Measurements from ENCODE around the gene ANO2. TPM values are rescaled to one million over a fixed set of nuclear protein-coding genes. Genes with fewer than 3 reads are reported as not detected.

The ANO2 gene
- total RNA-seq, 2 donors from 2014 or later, result 6.7 to 18.5 TPM

GRCh38 chr12:5916785-5917290 lies 28.2 kb downstream of the ANO2 start:
- no peak overlapping the region for H3K4me3 ChIP-seq
- no peaks in the 10 kb centered on the region for H3K36me3 ChIP-seq
- H3K27me3 ChIP-seq (replicated peaks; ENCODE audit: insufficient read depth), result no peaks in the 10 kb centered on the region
- no peak overlapping the region for H3K27ac ChIP-seq
- H3K4me1 ChIP-seq (ENCODE audit: control insufficient read depth in 1 of 2, low read depth in 2 of 2), result no peaks in the 10 kb centered on the region
- no peak for DNase-seq (ENCODE audit: low spot score)
- no peak for ATAC-seq (ENCODE audit: insufficient number of reproducible peaks, low FRiP score, low read depth)
- no peak for TF ChIP-seq CTCF (IDR thresholded peaks at IDR 0.05)
- H3K9me3 ChIP-seq, result no peaks in the 10 kb centered on the region

GRCh38 chr12:5915511-5915910 lies 29.5 kb downstream of the ANO2 start:
- Histone ChIP-seq H3K9me3 (no peaks in the 10 kb centered on the region), H3K4me3 (no peak overlapping the region), H3K4me1 (ENCODE audit: control insufficient read depth in 1 of 2, low read depth in 2 of 2) (no peaks in the 10 kb centered on the region), H3K27me3 (replicated peaks; ENCODE audit: insufficient read depth) (no peaks in the 10 kb centered on the region), H3K36me3 (no peaks in the 10 kb centered on the region), H3K27ac (no peak overlapping the region)
- DNase-seq (ENCODE audit: low spot score) (no peak), ATAC-seq (ENCODE audit: insufficient number of reproducible peaks, low FRiP score, low read depth) (no peak)
- no peak for TF ChIP-seq CTCF (IDR thresholded peaks at IDR 0.05)

GRCh38 chr12:5914387-5915149 lies 30.5 kb downstream of the ANO2 start:
- Histone ChIP-seq H3K4me1 (ENCODE audit: control insufficient read depth in 1 of 2, low read depth in 2 of 2) (no peaks in the 10 kb centered on the region), H3K4me3 (no peak overlapping the region), H3K27ac (no peak overlapping the region), H3K9me3 (no peaks in the 10 kb centered on the region), H3K27me3 (replicated peaks; ENCODE audit: insufficient read depth) (no peaks in the 10 kb centered on the region), H3K36me3 (no peaks in the 10 kb centered on the region)
- ATAC-seq (ENCODE audit: insufficient number of reproducible peaks, low FRiP score, low read depth) (no peak), DNase-seq (ENCODE audit: low spot score) (no peak)
- no peak for TF ChIP-seq CTCF (IDR thresholded peaks at IDR 0.05)

- ATAC-seq (ENCODE audit: insufficient number of reproducible peaks, low FRiP score, low read depth) (no peak), DNase-seq (ENCODE audit: low spot score) (no peak)
- no peak for TF ChIP-seq CTCF (IDR thresholded peaks at IDR 0.05)
Observed at GRCh38 chr12:5913387-5913786, 31.7 kb downstream of the ANO2 start.

GRCh38 chr12:5912437-5913334 lies 32.4 kb downstream of the ANO2 start:
- no peak for TF ChIP-seq CTCF (IDR thresholded peaks at IDR 0.05)
- ATAC-seq (ENCODE audit: insufficient number of reproducible peaks, low FRiP score, low read depth) (no peak), DNase-seq (ENCODE audit: low spot score) (no peak)
- Histone ChIP-seq H3K36me3 (no peaks in the 10 kb centered on the region), H3K9me3 (no peaks in the 10 kb centered on the region), H3K27ac (no peak overlapping the region), H3K27me3 (replicated peaks; ENCODE audit: insufficient read depth) (no peaks in the 10 kb centered on the region), H3K4me1 (ENCODE audit: control insufficient read depth in 1 of 2, low read depth in 2 of 2) (no peaks in the 10 kb centered on the region), H3K4me3 (no peak overlapping the region)

More at GRCh38 chr12:5913387-5913786, 31.7 kb downstream of the ANO2 start:
- Histone ChIP-seq H3K4me3 (no peak overlapping the region), H3K9me3 (no peaks in the 10 kb centered on the region), H3K36me3 (no peaks in the 10 kb centered on the region), H3K27ac (no peak overlapping the region), H3K27me3 (replicated peaks; ENCODE audit: insufficient read depth) (no peaks in the 10 kb centered on the region), H3K4me1 (ENCODE audit: control insufficient read depth in 1 of 2, low read depth in 2 of 2) (no peaks in the 10 kb centered on the region)

Data from thoracic aorta (tissue), 2 donors.